NCI-H2171 treated with DMSO at 0.1 percent for 48 hours (cell line): ENCODE measurements around the gene CLDND2.
"Not testable (repeated sequence)": the region's sequence is repeated elsewhere in the genome, so short reads cannot be mapped to it uniquely, and the experiment has no call there.

Source experiments
- DNase-seq: peaks from one replicate; lab custom pipeline; 2025; lab: John Stamatoyannopoulos, UW

The CLDND2 gene

DNA sequence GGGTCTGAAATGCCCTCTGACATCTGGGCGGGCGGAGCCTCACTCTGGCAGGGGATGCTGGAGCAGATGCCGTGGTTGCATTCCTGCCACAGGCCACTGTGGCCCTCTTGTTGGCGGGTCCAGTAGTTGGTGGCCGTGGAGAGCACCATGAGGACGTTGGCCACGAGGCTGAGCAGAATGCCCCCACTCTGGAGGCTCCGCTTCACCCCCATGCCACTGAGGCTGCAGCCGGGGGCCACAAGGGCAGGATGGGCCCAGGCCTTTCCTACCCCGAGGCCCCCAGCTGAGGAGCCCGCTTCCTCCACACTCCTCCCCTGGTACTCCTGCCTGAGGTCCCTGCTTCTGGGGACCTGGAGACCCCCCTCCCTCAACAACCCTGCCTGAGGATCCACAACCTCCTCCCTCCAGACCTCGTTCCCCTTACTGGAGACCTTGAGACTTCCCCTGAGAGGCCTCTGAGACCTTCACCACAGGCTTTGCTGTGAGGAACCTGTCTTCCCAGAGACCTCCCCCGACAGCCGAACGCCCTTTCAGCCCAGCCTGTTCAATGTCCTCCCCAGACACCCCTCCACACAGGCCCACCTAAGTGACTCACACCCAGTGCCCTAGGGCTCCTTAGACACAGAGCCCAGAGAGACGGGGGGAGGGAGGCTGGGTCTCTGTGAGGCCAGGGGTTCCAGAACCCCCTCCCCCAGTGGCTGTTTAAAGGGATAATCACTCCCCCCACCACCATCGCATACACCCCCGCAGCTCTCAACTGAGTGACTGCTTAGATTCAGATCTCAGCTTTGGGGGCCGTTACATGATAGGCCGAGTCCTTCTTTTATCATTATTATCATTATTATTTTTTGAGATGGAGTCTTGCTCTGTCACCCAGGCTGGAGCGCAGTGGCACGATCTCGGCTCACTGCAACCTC lies at the start of gene CLDND2:
Gene CLDND2 (minus strand): TSS at position 638 of the 917 bp plus-strand sequence. CDS start 426 bp downstream, at position 212.
- DNase-seq: no peak

DNA sequence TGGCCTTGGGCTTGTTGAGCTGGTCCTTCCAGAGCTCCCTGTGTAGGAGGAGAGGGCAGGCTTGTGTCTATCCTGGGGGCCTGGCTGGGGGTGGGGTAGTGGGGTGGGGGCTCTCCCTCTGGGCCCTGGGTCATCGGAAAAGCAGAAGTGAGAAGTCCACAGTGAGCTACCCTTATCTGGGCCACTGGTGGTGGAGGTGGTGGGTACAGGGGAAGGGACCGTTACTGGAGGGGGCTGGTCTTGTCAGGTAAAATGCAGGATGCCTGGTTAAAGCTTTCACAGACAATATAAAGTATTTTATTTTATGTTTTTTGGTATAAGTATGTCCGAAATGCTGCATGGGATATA lies 49.0 kb upstream of the CLDND2 start:
- no peak for DNase-seq

DNA sequence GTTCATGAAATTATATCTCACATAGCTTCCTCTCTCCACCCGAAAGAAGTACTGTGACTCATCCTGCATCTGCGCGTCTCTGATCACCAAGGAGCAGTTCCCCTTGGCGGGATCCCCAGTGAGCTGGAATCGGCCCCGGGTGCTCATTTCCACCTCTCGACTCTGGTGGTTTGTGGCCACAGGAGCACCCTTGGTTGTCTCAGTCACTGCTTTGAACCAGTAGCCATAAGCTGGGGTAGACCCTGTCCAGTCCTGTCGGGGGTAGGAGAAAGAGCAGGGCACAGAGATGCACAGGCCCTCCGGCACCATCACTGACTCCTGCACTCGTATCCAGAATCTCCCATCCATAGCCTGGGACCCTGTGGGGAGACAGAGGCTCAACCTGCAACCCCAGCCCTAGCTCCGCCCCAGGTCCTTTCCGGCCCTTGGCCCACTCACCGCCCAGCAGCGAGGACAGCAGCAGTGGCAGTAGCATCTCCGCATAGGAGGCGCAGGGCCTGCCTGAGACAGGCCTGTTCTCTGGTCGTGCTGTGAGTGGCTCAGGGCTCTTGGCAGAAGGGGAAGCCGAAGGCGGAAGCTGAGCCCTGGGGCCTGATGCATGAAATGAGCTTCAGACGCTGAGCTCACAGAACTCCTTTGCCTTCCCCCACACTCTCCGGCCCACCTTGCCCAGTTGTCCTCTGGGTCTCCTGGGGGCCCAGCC lies 48.5 kb upstream of the CLDND2 start, which contains the start of gene SIGLEC10:
Gene SIGLEC10 (minus strand): TSS at position 536 of the 703 bp plus-strand sequence. CDS start 61 bp downstream, at position 475.
- no peak for DNase-seq

- DNase-seq: not testable (repeated sequence)
Measured at GRCh38 chr19:51416422-51416821, 47.6 kb upstream of the CLDND2 start.

GRCh38 chr19:51415187-51415586 lies 46.4 kb upstream of the CLDND2 start:
- no peak for DNase-seq

DNA sequence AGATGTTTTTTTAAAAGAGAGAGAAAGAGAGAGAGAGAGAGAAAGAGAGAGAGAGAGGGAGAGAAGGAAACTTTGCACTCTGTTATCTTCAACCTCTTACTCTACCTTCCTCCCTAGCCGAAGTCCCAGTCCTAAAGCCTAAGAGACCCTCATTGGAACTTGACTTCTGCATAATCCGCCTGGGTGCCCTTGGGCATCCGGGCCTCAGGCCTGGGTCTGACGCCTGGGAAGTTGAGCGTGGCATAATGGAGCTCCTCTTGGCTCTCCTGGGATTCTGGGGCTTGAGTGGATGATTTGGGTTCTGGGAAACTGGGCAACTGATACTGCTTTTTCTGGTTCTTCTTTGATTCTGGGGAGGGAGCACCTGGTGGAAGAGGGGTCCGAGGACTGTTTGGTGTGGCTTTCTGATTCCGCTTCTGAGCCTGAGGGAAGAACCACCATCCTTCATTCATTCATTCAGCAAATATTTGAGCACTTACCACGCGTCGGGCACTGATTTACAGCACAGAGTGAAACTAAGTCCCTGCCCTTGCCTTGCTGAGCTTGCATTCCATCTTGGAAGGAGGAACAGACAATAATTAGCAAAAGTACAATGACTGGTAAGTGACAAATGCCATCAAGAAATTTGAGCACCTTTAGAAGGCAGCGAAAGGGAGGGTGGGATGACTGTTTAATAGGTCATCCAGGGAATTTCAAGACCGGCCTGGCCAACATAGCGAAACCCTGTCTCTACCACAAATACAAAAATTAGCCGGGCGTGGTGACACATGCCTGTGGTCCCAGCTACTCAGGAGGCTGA lies 42.3 kb upstream of the CLDND2 start:
- no peak for DNase-seq

- DNase-seq: no peak
Measured at GRCh38 chr19:51407511-51408131, 38.8 kb upstream of the CLDND2 start.

DNA sequence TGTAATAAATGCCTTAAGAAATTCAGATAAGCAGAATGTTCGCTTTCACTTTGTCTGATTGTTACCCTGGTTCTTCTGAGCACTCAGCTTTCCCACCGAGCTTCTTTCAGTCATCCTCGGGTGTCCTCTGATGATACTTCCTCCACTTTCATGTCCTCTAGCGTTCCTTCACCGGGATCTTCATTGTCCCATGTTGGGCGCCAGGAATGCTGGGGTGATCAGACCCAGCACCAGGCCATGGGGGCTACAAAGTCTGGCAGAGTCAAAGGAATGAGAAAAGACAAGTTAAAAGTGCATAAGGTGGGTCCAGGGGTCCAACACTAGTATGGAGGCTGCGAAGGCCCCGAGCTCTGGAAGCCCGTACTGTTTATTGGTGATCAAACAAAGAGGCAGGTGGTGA lies 33.3 kb upstream of the CLDND2 start:
- DNase-seq: no peak

GRCh38 chr19:51399936-51400335 lies 31.1 kb upstream of the CLDND2 start:
- not testable (repeated sequence) for DNase-seq

GRCh38 chr19:51399231-51399630 lies 30.4 kb upstream of the CLDND2 start:
- DNase-seq: no peak

- peak; percentile 24 for DNase-seq
Measured at GRCh38 chr19:51398096-51398704, 29.4 kb upstream of the CLDND2 start.

DNA sequence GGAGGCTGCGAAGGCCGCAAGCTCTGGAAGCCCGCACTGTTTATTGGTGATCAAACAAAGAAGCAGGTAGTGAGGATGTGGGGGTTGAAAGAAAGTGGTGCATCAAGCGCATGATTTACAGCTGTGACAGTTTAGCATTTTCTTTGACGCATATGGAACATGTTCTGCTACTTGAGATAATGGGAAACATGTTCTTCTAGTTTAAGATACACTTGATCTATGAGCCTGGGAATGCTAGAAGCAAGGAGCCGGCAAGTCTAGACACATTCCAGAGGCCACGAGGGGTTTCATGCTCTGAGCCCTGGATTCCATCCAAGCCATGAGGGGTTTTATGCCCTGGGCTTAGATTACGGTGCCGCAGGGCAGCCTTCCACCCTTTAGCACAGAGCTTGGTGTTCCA lies 28.6 kb upstream of the CLDND2 start:
- peak; percentile 7 for DNase-seq

GRCh38 chr19:51396175-51396574 lies 27.4 kb upstream of the CLDND2 start:
- DNase-seq: no peak

DNA sequence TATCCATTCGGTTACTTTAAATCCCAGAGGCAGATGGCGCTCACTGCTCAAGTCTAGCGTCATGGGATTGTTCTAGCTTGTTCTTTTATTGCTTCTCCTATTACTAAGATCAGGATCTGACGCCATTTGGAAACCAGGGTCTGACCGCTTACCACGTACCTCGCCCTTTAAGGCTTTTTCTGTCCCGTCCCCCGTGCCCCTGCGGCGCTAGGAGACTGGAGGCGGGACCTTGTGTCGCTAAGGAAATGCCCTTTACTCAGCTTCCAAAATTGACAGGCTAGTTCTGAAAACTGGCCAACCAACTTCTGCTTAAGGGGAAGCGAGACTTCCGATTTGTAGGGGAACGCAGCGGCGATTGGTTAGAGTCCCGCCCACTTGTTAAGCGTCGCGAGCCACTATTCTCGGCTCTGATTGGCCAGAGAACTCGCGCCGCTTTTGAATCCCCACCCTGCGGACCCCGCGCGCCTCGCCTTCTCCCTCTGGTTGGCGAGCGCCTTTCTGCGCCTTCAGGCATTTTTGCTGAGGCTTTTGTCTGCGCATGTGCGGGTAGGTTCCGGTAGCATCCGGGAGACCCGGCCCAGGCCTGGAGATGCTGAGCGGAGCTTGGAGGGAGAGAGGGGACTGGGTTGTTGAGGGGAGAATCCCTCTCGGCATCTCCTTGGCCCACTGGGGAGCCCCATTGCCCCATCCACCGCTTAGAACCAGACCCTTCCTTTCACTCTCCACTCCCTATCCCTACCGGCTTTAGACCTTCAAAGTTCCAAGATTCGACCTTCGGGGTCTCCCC lies 25.4 kb upstream of the CLDND2 start:
- DNase-seq: peak; percentile 90

DNA sequence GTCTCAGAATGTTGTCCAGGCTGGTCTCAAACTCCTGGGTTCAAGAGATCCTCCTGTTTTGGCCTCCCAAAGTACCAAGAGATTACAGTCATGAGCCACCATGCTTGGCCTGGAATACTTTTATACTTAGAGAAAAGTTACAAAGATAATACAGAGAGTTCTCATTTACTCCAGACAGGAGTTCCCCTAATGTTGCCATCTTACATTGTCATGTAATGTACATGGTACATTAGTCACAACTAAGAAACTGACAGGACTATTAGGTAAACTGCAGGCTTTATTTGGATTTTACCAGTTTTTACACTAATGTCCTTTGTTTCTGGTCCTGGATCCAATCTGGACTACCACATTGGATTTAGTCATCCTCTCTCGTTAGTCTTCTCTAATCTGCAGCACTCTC lies 23.9 kb upstream of the CLDND2 start:
- no peak for DNase-seq

DNA sequence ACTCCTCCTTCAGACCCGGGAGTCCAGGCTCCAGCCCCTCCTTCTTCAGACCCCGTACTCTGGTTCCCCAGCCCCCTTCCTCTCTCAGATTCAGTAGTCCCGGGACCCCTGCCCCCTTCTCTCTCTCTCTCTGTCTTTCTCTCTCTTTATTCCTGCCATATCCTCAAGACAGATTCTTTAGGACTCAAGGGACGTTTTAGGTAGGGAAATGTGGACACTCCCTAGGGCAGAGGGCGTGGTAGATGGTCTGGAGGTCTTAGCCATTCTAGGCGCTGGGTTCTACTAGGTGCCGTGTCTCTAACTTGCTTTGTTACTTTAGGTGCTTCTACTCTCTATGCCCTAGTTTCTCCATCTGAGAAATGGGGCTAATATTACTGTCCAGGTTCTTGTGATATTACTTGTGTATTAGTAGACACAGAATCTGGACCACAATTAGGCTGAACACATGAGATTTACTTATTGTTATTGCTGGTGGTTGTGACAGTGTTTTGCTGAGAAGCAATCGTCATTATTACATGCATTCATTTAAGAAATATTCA lies 22.3 kb upstream of the CLDND2 start:
- no peak for DNase-seq

GRCh38 chr19:51389143-51389542 lies 20.3 kb upstream of the CLDND2 start:
- DNase-seq: no peak

DNA sequence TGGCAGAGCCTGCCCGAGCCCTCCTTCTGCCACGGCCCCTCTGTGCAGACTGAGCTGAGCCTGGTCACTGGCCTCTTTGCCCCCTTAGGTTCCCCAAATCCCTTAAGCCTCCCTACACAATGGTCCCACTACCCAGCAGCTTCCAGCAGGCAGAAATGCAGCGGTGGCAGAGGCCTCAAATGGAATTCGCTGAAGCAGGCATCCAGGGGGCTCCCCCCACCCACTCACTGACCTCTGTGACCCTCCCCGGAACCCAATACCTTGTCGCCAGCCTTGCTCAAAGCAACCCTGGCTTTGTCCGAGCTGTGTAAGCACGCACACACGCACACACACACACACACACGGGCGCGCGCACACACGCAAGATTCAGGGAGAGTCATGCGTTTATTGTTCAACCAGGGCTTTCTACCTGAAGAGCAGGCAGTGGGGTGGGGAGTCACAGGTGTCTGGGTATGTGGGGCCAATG lies 19.2 kb upstream of the CLDND2 start, which contains the start of gene LIM2:
Gene LIM2 (minus strand): TSS at position 51 of the 466 bp plus-strand sequence. CDS start 531 bp downstream, outside the sequence.
- DNase-seq: no peak

DNA sequence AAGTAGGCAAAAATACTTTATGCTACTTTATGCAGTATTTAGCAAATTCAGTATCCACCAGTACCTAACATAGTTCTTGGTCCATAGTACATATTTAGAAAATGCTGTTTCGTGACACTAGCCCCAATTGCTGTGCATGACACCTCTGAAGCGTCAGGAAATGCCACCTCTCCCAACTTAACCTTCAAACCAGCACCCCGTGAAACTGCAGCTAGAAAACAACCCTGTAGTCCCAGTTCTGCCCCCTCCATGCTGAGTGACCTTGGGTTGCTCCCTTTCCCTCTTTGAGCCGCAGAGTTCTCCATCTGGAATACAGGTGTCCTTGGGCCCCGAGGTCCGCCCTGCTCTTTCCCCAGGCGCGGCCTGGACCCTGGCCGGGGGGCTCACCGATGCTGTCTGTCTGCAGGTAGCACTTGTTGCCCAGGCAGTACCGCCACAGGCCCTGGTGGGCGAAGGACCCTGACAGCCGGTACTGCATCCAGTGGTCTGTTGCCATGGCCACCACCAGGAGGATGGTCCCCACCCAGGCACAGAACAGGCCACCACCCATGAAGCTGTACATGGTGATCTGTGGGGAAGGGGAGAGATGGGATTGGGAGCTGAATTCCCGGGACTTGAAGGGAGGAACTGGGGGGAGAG lies 18.2 kb upstream of the CLDND2 start:
- DNase-seq: no peak
